Activated T-cell treated with anti-CD3 and anti-CD28 coated beads, Interleukin-2, amount 50 U/mL, for 24 hours (primary cell): Measurements from ENCODE around the gene GLOD5.

Source experiments
- DNase-seq: peaks from one replicate; pipeline ENCODE4 v3.0.0-alpha.2; 2020
- H3K27ac Mint-ChIP-seq: 2 replicates; pipeline ENCODE4 v1.8.0; 2020; ENCODE audit warnings: mild to moderate bottlenecking, mixed read lengths
- H3K27me3 Mint-ChIP-seq: 2 replicates; pipeline ENCODE4 v1.8.0; 2020; ENCODE audit warnings: mixed read lengths
- H3K36me3 Mint-ChIP-seq: 2 replicates; pipeline ENCODE4 v1.8.0; 2020; ENCODE audit warnings: low read depth, mixed read lengths
- H3K4me1 Mint-ChIP-seq: 2 replicates; pipeline ENCODE4 v1.8.0; 2020; ENCODE audit warnings: low read depth, mixed read lengths
- H3K4me3 Mint-ChIP-seq: 2 replicates; pipeline ENCODE4 v1.8.0; 2020; ENCODE audit warnings: mild to moderate bottlenecking, moderate library complexity, mixed read lengths
- H3K9me3 Mint-ChIP-seq: 2 replicates; pipeline ENCODE4 v1.8.0; 2020; ENCODE audit warnings: mixed read lengths

The GLOD5 gene

DNA sequence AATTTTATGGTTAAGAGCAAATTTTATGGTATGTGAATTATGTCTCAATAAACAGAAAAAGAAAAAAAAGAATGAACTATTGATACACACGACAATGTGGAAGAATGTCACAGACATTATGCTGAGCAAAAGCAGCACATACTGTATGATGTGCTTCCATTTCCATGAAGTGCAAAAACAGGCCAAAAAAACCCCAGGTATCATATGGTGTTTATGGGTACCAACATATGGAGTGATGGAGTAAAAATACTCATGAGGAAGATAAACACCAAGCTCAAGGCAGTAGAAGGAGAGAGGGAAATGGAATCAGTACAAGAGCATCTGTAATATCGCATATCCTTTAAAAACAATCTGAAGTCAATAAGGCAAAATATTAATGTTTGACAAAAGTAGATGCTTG is 20.7 kb downstream of the GLOD5 start:
- no peaks in the 10 kb centered on the region for H3K36me3 Mint-ChIP-seq
- H3K27ac Mint-ChIP-seq: no peak overlapping the region
- H3K4me1 Mint-ChIP-seq: no peaks in the 10 kb centered on the region
- H3K9me3 Mint-ChIP-seq: no peaks in the 10 kb centered on the region
- peaks cover 35% of the 10 kb centered on the region for H3K27me3 Mint-ChIP-seq
- H3K4me3 Mint-ChIP-seq: no peak overlapping the region
- no peak for DNase-seq

DNA sequence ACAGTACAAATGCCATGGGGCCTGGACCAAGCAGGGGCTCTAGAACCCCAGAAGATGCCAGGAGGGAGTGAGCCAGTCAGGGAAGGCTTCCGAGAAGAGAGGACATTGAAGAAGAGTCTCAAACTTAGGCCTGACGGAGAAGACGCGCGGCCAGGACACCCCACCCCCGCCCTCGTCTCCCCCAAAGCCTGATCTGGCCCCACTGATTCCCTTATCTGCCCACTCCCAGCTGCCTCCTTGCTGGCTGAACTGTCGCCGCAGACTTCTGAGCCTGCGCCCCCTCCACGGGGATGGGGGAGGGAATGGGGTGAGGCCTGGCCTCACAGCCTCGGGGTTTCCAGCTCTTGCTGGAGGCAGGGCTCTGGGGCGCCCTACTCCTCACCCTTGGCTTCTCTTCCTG is 21.2 kb downstream of the GLOD5 start:
- Mint-ChIP-seq H3K27ac (no peak overlapping the region), H3K27me3 (peaks cover 33% of the 10 kb centered on the region), H3K9me3 (no peaks in the 10 kb centered on the region), H3K4me3 (no peak overlapping the region), H3K36me3 (no peaks in the 10 kb centered on the region), H3K4me1 (no peaks in the 10 kb centered on the region)
- no peak for DNase-seq

DNA sequence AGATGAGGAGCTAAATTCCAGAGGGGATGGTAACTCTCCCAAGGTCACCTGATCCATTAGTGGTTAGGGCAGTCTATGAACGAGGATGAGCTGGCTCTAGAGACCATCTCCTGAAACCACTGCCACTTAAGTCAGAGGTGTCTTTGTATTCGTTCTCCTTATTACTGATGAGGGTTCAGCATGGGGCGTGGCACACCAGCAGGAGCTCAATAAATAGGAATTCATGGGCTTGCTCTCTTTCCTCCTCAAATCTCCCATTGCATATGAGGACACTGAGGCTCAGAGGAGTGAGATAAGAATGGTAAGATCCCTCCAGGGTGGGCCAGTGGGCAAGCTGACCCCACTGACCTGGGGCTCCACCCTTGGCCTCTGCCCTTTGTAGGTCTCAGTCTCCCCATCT is 23.2 kb downstream of the GLOD5 start:
- Mint-ChIP-seq H3K36me3 (no peaks in the 10 kb centered on the region), H3K27me3 (peaks cover 28% of the 10 kb centered on the region), H3K4me3 (no peak overlapping the region), H3K27ac (no peak overlapping the region), H3K9me3 (no peaks in the 10 kb centered on the region), H3K4me1 (peaks cover 5% of the 10 kb centered on the region)
- no peak for DNase-seq

DNA sequence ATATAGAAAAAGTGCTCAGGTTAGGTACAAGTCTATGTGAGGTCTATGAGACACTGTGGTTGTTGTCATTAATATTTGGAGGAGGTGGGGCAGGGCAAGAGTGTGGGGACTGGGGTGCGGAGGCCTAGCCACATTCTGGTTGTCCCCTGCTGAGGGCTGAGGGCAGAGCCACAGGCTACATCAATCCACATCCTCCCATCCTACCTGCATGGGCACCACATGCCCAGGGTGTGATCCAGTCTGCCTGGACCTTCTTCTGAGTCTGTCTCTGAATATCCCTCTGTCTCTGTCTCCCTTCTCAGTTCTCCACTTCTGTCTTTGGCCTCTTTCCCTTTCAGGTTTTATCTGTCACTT is 23.6 kb downstream of the GLOD5 start:
- Mint-ChIP-seq H3K9me3 (no peaks in the 10 kb centered on the region), H3K4me3 (no peak overlapping the region), H3K27ac (no peak overlapping the region), H3K4me1 (peaks cover 6% of the 10 kb centered on the region), H3K36me3 (no peaks in the 10 kb centered on the region), H3K27me3 (peaks cover 28% of the 10 kb centered on the region)
- DNase-seq: no peak

DNA sequence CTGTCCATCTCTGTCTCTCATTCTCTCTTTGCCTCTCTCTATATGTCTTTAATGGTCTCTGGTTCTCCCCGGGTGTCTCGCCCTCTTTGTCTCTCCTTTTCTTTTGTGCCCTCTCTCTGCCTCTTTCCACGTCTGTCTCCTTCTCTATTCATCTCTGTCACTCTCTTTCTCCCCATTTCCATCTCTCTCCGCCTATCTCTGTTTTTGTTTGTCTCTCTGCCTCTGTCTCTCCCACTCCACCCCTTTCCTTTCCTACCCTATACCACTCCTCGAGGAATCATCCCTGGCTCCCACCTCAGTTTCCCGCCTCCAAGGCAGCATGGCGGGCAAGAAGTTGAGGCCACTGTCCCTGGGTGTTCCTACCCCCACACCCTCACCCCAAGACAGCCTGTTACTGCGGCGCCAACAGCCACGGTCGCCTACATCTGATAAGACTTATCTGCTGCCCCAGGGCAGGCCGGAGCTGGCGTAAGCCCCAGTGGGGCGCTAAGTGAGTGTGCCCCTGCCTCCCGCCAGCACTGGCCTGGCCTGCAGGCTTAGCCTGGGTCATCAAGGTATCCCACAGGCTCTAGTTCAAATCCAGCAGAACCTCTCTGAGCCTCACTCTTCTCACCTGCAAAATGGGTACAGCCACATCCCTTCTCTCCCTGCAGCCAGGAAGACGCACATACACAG is 24.1 kb downstream of the GLOD5 start:
- Mint-ChIP-seq H3K4me3 (no peak overlapping the region), H3K36me3 (no peaks in the 10 kb centered on the region), H3K27me3 (peaks cover 28% of the 10 kb centered on the region), H3K4me1 (peaks cover 6% of the 10 kb centered on the region), H3K27ac (no peak overlapping the region), H3K9me3 (no peaks in the 10 kb centered on the region)
- no peak for DNase-seq

DNA sequence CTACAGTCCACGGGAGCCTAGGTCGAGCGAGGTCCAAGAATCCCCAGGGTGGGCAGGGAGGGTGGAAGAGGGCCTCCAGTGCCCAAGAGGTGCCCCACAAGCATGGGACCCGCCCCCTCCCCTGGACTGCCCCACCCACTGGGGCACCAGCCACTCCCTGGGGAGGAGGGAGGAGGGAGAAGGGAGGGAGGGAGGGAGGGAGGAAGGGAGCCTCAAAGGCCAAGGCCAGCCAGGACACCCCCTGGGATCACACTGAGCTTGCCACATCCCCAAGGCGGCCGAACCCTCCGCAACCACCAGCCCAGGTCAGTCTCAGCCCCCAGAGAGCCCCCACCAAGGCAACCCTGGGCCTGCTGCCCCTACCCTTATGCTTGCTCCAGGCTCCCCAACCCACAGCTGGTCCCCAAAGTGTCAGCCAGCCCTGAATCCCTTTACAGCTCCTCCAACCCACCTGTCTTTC is 24.8 kb downstream of the GLOD5 start, which contains the start of gene GATA1:
TSS of gene GATA1 (plus strand) at position 250 of the 460 bp plus-strand sequence. CDS start 4,520 bp downstream, outside the sequence.
- Mint-ChIP-seq H3K4me3 (no peak within 1 kb of the TSS), H3K9me3 (no peaks in the 10 kb centered on the region), H3K27ac (no peak within 1 kb of the TSS), H3K4me1 (peaks cover 6% of the 10 kb centered on the region), H3K36me3 (no peaks in the 10 kb centered on the region), H3K27me3 (peaks cover 28% of the 10 kb centered on the region)
- DNase-seq: no peak

DNA sequence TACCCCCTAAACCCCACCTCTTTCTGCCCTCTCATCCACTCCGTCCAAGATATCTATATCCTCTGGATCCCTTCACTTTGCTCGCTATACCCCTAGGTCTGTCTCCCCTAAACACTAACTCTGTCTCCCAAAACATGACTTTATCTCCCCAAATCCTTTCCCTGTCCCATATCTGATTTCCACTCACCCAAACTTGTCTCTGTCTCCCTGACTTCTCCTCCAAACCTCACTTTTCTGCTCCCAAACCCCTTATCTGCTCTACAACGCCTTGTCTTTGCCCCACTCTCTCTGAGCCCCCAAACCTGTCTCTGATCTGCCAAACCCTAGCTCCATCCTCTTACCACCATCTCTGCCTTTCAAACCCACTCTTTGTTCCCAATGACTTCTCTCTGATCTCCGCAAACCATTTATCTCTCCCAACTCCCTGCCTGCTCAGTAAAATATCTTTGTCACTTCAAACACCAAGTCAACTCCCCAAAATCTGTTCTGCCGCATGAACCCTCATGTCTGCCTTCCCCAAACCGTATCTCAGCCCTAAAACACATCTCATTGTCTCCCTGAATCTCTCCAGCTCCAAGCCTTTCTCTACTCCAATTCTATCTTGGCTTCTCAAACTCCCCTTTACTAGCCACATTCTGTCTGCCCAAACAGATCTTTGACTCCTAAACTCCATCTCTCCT is 25.4 kb downstream of the GLOD5 start:
- Mint-ChIP-seq H3K27me3 (peaks cover 28% of the 10 kb centered on the region), H3K36me3 (no peaks in the 10 kb centered on the region), H3K4me1 (peaks cover 6% of the 10 kb centered on the region), H3K4me3 (no peak overlapping the region), H3K9me3 (no peaks in the 10 kb centered on the region), H3K27ac (no peak overlapping the region)
- DNase-seq: no peak

DNA sequence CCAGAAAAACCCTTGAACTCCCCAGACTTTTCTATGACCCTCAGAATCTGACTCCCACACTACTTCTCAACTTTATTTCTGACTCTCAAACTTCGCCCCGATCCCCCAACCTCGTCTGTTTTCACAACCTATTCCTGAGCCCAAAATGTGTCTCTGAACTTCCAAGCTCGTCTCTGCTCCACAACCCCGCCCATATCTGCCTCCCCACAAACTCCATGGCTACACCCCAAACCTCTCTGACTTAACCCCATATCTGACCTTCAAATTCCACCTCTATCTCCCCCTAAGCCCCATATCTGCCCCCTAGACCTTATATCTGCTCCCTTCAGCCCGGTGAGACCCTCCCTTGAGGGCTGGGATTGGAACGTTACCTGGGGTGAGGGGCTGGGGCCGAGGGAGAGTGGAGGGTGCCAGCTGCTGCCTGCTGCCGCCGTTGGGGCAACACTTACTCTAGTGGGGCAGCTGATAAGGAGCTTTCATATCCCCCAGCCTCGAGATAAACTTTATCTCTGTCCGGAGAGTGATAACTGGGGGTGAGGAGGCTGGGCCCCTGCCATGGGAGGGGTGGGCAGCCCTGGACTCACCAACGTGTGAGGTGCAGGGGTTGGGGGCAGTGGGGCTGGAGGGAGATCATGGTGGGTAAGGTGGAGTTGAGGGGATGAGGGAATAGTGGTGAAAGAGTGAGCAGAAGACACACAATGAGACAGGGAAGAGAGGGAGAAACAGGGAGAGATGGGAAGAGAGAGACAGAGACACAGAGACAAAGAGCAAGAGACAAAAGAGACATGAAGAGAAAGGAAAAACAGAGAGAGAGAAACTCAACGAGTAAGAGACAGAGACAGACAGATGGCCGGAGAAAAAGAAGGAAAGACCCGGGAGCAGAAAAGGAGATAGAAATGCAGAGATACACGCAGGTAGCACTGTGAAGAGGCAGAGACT is 26.2 kb downstream of the GLOD5 start:
- H3K27ac Mint-ChIP-seq: no peak overlapping the region
- peaks cover 28% of the 10 kb centered on the region for H3K27me3 Mint-ChIP-seq
- no peaks in the 10 kb centered on the region for H3K9me3 Mint-ChIP-seq
- no peak for DNase-seq
- H3K36me3 Mint-ChIP-seq: no peaks in the 10 kb centered on the region
- peaks cover 6% of the 10 kb centered on the region for H3K4me1 Mint-ChIP-seq
- H3K4me3 Mint-ChIP-seq: no peak overlapping the region

DNA sequence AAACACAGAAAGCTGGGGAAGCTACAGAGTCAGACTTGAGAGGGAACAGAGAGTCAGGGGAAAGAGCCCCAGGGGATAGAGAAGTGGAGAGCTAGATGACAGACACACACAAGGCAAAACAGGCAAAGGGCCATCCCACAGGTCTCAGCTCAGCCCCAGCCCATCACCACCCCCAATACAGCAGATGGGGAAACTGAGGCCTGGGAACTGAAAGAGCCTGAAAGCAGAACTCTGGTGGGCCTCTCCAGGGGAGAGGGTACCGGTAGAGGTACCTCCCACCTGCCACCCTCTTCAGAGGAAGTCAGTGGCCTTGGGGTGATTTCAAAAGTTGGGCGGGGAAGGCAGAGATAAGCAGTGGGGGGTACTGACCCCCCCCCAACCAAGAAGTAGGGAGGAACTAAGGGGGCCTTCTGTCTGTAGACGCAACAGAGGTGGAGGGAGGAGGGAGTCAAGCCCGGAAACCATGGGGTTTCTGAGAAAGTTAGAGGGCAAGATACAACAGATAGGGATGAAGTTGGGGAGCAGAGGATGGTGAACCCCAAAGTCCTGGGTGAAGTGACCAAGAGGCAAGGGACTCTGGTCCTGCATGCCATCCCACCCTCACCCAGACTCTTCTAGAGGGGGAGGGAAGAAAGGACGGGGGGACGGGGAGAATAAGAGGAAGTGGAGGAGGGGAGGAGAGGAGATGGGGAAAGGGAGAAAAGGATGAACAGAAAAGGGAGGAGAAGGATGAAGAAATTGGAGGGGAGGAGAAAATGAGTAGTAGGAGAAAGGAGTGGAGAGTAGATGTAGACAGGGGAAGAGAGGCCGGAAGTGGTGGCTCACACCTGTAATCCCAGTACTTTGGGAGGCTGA is 28.0 kb downstream of the GLOD5 start:
- no peak overlapping the region for H3K27ac Mint-ChIP-seq
- H3K27me3 Mint-ChIP-seq: peaks cover 32% of the 10 kb centered on the region
- H3K36me3 Mint-ChIP-seq: no peaks in the 10 kb centered on the region
- H3K4me1 Mint-ChIP-seq: peaks cover 6% of the 10 kb centered on the region
- H3K9me3 Mint-ChIP-seq: no peaks in the 10 kb centered on the region
- H3K4me3 Mint-ChIP-seq: no peak overlapping the region
- DNase-seq: no peak

DNA sequence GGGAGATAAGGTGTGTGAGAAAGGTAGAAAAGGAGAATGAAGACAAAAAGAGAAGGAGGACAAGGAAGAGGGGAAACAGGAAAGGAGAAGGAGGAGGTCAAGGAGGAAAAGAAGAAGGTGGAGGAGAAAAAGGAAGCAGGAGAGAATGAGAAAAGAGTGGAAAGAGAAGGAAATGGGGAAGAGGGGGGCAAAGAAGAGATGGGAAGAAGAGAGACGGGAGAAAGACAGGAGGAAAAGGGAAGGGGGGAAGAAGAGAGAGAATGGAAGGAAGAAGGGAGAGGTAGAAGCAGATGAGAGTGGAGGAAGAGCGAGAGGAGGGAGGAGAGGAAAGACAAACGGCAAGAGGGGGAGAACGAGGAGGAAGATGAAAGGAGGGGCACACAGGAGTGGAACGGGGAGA is 28.9 kb downstream of the GLOD5 start:
- Mint-ChIP-seq H3K36me3 (no peaks in the 10 kb centered on the region), H3K27ac (no peak overlapping the region), H3K9me3 (no peaks in the 10 kb centered on the region), H3K27me3 (peaks cover 29% of the 10 kb centered on the region), H3K4me3 (no peak overlapping the region), H3K4me1 (peaks cover 6% of the 10 kb centered on the region)
- DNase-seq: no peak

DNA sequence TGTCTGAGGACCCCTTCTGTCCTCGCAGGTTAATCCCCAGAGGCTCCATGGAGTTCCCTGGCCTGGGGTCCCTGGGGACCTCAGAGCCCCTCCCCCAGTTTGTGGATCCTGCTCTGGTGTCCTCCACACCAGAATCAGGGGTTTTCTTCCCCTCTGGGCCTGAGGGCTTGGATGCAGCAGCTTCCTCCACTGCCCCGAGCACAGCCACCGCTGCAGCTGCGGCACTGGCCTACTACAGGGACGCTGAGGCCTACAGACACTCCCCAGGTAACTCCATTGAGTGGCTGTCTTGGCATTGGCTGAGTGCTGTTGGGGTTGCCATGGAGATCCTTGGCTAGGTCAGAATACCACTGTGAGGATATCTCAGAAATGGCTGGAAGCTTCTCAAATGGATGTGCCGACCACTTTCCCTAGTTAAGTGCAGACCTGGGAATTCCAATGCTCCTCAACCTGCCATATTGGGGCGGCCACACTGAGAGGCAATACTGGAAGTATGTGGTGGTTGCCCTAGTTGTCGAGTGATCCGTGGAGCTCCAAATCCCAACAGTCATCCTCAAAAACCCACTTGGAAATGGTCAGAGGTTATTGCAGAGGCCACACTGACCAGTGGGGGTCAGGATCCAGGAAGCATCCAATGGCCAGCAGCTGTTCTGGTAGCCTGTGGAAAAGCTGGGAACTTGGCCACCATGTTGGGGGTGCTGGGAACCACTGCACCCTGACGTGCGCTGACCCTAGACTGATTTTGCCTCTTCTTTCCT is 29.7 kb downstream of the GLOD5 start:
- peaks cover 30% of the 10 kb centered on the region for H3K27me3 Mint-ChIP-seq
- no peaks in the 10 kb centered on the region for H3K9me3 Mint-ChIP-seq
- H3K4me3 Mint-ChIP-seq: no peak overlapping the region
- H3K36me3 Mint-ChIP-seq: no peaks in the 10 kb centered on the region
- peaks cover 6% of the 10 kb centered on the region for H3K4me1 Mint-ChIP-seq
- DNase-seq: no peak
- no peak overlapping the region for H3K27ac Mint-ChIP-seq

DNA sequence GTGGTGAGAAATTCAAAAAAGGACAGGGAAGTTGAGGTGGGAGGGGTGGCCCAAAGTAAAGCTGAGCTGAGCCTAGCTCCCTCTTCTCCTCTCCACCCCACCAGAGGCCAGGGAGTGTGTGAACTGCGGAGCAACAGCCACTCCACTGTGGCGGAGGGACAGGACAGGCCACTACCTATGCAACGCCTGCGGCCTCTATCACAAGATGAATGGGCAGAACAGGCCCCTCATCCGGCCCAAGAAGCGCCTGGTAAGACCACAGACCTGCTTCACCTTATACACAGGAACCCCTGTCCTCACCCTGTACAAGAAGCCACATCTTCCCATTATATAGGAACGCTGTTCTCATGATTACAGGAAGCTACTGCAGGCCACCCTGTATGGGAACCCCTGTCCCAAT is 30.7 kb downstream of the GLOD5 start:
- Mint-ChIP-seq H3K36me3 (no peaks in the 10 kb centered on the region), H3K27ac (no peak overlapping the region), H3K9me3 (no peaks in the 10 kb centered on the region), H3K27me3 (peaks cover 25% of the 10 kb centered on the region), H3K4me3 (no peak overlapping the region), H3K4me1 (peaks cover 6% of the 10 kb centered on the region)
- no peak for DNase-seq

DNA sequence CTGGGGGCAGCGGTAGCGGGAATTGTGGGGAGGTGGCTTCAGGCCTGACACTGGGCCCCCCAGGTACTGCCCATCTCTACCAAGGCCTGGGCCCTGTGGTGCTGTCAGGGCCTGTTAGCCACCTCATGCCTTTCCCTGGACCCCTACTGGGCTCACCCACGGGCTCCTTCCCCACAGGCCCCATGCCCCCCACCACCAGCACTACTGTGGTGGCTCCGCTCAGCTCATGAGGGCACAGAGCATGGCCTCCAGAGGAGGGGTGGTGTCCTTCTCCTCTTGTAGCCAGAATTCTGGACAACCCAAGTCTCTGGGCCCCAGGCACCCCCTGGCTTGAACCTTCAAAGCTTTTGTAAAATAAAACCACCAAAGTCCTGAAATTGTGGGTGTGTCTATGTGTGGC is 32.4 kb downstream of the GLOD5 start:
- Mint-ChIP-seq H3K4me1 (peaks cover 6% of the 10 kb centered on the region), H3K4me3 (no peak overlapping the region)

More for the DNA sequence above, 32.4 kb downstream of the GLOD5 start:
- H3K27ac Mint-ChIP-seq: no peak overlapping the region
- H3K9me3 Mint-ChIP-seq: no peaks in the 10 kb centered on the region
- DNase-seq: no peak
- no peaks in the 10 kb centered on the region for H3K36me3 Mint-ChIP-seq
- H3K27me3 Mint-ChIP-seq: peaks cover 21% of the 10 kb centered on the region
